ENCODE data around the gene ZNF229.
A peak's percentile ranks its signal among the peaks of the same experiment; 100 is the strongest.
"Not testable (repeated sequence)": the region's sequence is repeated elsewhere in the genome, so short reads cannot be mapped to it uniquely, and the experiment has no call there.

The ZNF229 gene

DNA sequence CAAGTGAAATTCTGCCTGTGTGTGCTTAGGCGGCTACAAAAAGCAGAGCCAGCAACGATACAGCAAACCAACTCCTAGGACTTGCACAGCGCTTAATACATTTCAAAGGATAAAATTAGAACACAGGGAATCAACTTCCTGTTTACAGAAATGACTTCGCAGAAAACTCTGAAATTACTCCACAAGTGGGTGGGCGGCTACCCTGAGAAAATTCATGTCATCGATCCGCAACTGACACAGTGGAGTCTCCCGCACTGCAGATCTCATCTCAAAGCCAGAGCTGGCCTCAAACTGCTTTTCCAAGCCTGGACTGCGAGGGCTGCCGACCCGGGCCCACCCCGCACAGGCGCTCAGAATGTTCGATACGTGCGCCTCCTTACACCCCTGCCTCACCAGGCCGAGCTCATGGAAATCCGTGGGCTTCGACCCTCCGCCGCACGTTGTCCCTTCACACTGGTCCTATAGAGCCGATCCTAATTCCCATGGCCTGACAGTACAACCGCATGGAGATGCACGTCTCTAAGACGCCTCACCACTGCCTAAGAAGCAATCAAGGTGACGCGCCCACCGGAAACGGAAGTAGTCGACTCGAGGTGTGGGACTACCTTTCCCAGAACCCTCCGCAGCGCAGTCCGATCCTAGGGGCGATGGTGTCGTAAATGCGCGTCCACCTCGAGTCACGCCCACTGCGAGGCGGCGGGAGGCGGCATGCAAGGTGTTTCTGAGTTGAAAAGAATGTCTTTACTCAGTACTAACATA, at the start of gene ZNF229:
ZNF229 (minus strand) TSS at position 557 of the 759 bp plus-strand sequence. CDS start 5,625 bp downstream, outside the sequence.
- peak; percentile 37 for DNase-seq (ENCODE audit: low read depth)

DNA sequence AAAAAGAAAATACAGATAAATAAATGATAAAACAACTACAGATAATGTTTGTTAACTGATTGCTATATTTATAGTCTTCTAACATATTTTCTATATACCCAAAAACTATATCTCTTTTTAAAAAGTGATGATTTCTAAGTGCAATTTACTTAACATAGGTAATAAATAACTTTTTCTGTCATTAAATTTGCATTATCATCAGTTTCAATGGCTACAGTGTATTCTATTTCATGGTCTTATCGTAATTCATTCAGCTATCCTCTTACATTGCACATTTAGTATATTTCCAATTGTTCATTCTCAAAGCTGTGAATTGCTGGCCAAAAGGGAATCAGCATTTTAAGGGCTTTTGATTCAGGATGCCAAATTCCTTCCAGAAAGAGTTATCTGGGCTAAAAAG, 48.4 kb upstream of the ZNF229 start:
- DNase-seq (ENCODE audit: low read depth), result no peak

DNA sequence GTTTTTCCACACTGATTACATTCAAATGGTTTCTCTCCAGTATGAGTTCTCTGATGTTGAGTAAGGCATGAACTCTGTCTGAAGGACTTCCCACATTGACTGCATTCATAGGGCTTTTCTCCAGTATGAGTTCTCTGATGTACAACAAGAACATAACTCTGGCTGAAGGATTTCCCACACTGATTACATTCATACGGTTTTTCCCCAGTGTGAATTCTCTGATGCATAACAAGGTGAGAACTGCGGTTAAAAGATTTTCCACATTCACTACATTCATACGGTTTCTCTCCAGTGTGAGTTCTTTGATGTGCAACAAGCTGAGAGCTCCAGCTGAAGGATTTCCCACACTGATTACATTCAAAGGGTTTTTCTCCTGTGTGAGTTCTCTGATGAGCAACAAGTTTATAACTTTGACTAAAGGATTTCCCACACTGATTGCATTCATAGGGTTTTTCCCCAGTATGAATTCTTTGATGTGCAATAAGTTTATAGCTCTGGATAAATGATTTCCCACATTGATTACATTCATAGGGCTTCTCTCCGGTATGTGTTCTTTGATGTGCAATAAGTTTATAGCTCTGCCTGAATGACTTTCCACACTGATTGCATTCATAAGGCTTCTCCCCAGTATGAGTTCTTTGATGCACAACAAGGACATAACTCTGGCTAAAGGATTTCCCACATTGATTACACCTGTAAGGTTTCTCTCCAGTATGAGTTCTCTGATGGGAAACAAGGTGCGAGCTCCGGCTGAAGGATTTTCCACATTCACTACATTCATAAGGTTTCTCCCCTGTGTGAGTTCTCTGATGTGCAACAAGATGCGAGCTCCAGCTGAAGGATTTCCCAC, 28.5 kb upstream of the ZNF229 start:
- no peak for DNase-seq (ENCODE audit: low read depth)

DNA sequence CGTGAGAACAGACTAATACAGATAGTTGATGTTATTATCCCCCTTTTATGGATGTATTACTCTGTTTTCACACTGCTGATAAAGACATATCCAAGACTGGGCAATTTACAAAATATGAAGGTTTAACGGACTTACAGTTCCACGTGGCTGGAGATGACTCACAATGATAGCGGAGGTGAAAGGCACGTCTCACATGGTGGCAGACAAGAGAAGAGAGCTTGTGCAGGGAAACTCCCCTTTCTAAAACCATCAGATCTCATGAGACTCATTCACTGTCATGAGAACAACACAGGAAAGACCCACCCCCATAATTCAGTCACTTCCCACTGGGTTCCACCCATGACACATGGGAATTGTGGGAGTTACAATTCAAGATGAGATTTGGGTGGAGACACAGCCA, 20.5 kb upstream of the ZNF229 start:
- DNase-seq (ENCODE audit: low read depth), result not testable (repeated sequence)

DNA sequence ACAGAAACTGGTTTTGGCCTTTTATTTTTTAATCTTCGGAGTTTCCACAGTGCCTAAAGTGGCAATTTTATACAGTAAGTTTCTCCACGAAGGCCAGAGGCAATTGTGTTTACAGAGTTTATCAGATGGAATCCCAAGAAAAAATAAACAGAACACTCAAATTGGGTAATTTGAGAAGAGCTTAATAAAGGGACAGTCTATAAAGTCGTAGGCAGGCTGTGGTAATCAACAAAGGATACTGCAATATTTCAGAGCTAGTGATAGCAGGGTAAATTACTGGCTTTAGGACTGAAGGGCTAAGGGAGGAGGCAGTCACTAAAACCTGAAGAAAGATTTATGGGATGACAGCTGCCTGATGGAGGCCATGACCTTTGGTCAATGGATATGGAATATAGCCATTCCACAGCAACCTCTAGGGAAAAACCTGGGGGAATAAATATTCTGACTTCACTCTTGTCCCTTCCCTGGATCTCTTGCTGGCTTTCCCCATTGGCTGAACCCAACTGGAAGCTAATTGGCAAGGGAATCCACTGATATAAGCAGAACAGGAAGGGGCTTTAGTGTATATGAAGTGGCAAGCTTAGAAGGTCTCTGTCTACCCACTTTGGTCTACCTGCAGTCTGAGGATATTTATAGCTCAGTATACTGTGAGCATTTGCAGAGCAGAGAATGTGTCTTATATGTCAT, 14.5 kb upstream of the ZNF229 start:
- DNase-seq (ENCODE audit: low read depth), result not testable (repeated sequence)

DNA sequence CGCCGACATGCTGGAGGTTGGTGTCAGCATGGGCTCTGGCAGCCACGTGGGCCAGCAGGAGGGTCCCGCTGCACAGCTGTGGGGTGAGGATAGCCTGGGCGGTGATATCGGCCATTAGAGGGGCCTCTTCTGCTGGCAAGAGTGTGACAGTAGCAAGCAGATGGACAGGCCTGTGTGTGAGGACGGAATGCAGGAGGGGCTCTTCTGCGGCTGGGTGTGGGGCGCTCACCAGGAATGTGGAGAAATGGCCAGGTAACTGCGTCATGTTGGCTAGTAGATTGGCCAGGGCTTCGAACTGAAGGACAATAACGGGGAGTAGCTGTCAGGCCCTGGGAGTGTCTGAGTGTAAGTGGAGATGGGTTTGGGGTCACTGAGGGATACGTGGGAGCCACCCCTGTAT, 7.7 kb upstream of the ZNF229 start:
- DNase-seq (ENCODE audit: low read depth), result not testable (repeated sequence)

DNA sequence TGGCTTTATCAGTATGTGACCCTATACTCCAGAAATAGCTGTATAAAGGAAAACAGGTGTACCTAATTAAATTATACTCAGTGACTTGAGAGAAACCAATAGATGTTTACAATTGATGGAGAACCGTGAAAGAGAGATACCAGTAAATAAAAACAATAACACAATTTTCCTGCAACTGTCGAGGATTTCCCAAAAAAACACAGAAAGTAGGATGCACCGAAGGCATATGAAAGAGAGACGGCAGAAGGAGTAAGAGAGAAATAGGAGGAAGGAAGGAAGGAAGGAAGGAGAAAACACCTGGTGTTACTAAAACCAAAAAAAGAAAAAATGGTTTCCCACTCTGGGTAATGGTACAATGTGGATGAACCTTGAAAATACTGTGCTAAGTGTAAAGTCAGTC, 6.8 kb upstream of the ZNF229 start:
- DNase-seq (ENCODE audit: low read depth), result no peak

DNA sequence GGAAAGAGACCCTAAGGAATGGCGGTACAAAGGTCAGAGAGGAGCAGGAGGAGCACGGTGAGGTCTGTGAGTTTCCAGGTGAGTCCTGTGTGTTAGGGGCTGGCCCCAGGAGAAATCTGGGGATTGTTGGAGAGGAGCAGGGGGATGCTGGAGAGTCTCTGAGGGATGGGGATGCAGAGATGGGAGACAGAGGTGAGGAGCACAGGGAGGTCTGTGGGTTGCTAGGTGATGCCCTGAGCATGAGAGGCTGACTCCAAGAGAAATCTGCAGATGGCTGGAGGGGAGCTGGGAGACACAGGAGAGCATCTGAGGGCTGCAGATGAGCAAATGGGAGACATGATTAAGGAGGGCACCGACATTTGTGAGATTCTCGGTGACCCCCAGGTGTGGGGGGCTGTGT, 4.1 kb upstream of the ZNF229 start:
- no peak for DNase-seq (ENCODE audit: low read depth)

DNA sequence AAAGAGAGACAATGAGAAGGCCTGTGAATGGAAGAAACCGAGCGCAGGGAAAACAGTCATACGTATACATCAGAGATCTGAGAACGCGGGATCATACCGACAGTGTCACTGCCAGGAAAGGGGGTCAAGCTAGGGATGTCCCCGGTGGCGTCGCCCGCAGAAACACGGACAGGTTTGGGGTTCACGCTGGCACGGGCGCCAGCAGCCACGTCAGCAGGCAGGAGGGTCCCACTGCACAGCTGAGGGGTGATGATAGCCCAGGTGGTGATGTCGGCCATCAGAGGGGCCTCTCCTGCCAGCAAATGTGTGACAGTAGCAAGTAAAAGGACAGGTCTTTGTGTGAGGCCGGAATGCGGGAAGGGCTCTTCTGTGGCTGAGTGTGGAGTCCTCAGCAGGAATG, 3.4 kb upstream of the ZNF229 start:
- no peak for DNase-seq (ENCODE audit: low read depth)

DNA sequence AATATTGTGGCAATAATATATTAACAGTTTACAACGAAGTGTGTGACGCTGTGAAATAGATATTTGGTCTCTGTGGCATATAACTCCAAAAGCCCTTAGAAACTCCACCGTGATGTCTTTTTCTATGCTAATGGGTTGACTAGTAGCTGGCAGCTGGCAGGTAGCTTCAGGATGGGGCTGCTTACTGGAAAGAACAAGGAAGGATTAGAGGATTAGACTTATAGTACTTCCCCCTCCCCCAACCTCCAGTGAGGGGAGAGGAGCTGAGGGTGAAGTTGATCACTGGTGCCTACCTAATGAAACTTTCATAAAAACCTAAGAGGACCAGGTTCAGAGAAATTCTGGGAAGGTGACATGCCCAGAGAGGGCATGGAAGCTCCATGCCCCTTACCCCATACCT, 9.8 kb downstream of the ZNF229 start:
- DNase-seq (ENCODE audit: low read depth), result no peak

DNA sequence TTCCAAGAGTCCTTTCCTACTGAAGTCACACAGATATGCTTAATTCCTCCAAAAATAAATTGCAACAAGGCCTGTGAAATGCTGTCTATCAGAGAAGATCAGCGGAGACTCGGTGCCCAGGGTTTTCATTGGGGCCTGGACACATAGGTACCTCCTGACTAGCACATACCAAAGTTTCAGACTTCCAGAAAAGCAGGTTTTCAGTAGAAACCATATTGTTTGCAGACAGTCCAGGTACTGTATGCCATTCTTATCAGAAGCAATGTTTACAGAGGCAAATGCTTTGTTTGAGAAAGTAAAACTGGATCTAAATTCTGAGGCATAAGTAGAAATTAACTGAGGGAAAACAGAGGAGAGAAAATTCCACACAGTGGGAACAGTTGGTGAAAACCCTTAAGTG, 12.8 kb downstream of the ZNF229 start:
- DNase-seq (ENCODE audit: low read depth), result no peak

DNA sequence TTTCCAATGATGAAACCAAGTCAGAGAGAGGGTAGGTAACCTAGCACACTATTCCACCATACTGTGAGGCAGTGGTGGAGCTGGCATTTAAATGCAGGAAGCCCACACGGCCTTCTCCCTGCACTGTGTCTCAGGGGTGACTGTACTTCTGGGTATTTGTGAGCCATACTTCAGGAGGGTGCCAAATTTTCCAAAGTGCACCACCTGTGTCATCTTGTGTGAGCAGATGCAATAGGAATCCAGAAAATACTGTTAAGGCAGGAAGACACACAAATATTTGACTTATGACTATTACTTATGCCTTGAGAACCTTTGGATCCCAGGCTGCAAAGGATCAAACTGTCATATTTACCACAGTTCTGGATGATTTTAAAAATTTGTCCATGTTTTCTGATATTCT, 17.3 kb downstream of the ZNF229 start:
- DNase-seq (ENCODE audit: low read depth), result no peak

DNA sequence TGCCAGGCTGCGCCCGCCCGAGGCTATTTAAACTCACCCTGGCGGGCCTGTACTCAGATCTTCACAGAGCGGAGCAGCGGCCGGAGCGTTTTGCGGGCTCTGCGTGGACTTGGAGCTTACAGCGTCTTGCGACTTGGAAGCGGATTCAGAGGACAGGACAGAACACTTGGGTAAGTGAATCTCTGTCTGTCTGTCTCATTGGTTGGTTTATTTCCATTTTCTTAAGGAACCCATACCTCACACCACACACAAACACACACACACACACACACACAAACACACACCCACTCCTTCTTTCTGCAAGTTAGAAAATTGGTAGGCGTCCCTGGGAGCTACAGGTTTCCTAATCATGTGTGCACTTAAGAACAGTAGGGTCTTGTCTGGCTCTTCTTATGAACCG, 32.7 kb downstream of the ZNF229 start:
- not testable (repeated sequence) for DNase-seq (ENCODE audit: low read depth)

DNA sequence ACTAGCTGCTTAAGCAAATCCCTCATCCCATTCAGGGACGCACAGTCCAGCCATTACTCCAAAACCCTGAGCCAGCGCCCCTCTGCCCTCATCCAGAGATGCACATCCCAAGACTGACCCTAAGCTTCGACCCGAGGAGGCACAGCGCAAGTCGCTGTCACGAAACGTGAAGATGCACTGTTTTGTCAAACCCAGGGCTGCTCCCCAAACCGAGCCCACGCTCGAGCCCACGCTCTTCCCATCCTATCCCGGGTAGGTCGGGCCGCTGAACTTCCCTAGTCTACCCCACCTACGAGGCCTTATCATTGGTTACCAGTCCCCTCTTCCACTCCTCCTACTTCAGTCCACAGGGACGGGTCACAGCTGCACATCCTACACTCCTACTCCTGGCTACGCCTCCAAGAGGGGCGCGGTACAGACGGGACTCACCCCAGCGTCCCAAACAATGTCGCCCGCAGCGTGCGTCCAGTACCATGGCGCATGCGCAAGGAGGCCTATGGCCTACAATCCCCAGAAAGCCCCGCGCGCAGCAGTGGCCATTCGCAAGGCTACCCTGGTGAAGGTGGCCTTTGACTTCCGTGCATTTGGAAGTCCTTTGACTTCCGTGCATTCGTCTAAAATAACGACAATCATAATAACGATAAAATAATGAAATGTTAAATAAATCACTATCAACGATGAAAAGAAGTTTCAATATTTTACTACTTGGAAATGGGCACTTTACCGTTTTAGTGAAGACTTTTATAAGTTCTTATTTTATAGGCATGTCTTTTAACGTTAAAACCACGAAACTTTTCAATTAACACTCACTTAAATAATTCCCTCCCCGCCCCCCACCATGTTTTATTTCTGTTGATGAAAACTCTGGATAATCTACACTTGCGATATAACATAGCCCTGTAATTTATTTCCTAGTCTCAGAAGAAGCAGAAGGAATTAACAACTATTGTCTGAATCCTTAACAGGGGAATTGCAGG, 46.8 kb downstream of the ZNF229 start, which contains the start of gene ZNF285:
ZNF285 (minus strand) TSS at position 470 of the 977 bp plus-strand sequence. CDS start 4,395 bp downstream, outside the sequence.
- DNase-seq (ENCODE audit: low read depth), result peak; percentile 42

DNA sequence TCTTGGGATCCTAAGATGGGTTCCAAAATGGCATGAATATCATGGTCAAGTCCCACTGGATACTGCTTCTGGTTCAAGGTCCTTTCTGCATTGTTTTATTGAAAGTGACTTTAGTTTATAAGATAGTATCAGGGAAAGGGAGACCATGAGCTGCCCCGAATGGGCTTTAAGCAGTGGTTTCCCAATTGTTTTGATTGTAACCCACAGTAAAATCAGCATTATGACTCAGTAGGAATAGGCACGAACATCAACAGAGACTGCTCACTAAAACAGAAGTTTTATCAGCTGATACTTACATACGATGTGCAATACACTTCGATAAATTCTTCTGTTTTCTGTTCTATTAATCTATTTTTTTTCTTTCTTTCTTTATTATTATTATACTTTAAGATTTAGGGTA, 59.0 kb downstream of the ZNF229 start:
- not testable (repeated sequence) for DNase-seq (ENCODE audit: low read depth)
